Measurements from ENCODE around the gene UBE3A.

UBE3A gene

GRCh38 chr15:25366058-25366457 is 72.8 kb downstream of the UBE3A start:
- Mint-ChIP-seq H3K27ac (no peak overlapping the region), H3K27me3 (ENCODE audit: low read depth) (no peaks in the 10 kb centered on the region), H3K4me1 (no peaks in the 10 kb centered on the region), H3K9me3 (no peaks in the 10 kb centered on the region), H3K4me3 (no peak overlapping the region), H3K36me3 (ENCODE audit: low read depth) (peaks cover 54% of the 10 kb centered on the region)
- no peak for TF ChIP-seq CTCF (IDR thresholded peaks at IDR 0.05; ENCODE audit: unreplicated experiment in 3 of 3)

GRCh38 chr15:25362545-25362944 is 76.3 kb downstream of the UBE3A start:
- H3K27ac Mint-ChIP-seq, result no peak overlapping the region
- H3K9me3 Mint-ChIP-seq, result no peaks in the 10 kb centered on the region
- TF ChIP-seq CTCF (IDR thresholded peaks at IDR 0.05; ENCODE audit: unreplicated experiment in 3 of 3), result no peak
- H3K27me3 Mint-ChIP-seq (ENCODE audit: low read depth), result no peaks in the 10 kb centered on the region
- peaks cover 50% of the 10 kb centered on the region for H3K36me3 Mint-ChIP-seq (ENCODE audit: low read depth)
- H3K4me1 Mint-ChIP-seq, result no peaks in the 10 kb centered on the region
- H3K4me3 Mint-ChIP-seq, result no peak overlapping the region

- Mint-ChIP-seq H3K9me3 (peaks cover 29% of the 10 kb centered on the region), H3K27ac (no peak overlapping the region), H3K36me3 (ENCODE audit: low read depth) (peaks cover 79% of the 10 kb centered on the region), H3K4me3 (no peak overlapping the region), H3K4me1 (no peaks in the 10 kb centered on the region), H3K27me3 (ENCODE audit: low read depth) (no peaks in the 10 kb centered on the region)
- TF ChIP-seq CTCF (IDR thresholded peaks at IDR 0.05; ENCODE audit: unreplicated experiment in 3 of 3), result no peak
Observed at GRCh38 chr15:25347707-25348106, 91.1 kb downstream of the UBE3A start.

- no peak for TF ChIP-seq CTCF (IDR thresholded peaks at IDR 0.05; ENCODE audit: unreplicated experiment in 3 of 3)
- no peak overlapping the region for H3K27ac Mint-ChIP-seq
- no peaks in the 10 kb centered on the region for H3K27me3 Mint-ChIP-seq (ENCODE audit: low read depth)
- H3K4me3 Mint-ChIP-seq, result no peak overlapping the region
- H3K36me3 Mint-ChIP-seq (ENCODE audit: low read depth), result peaks cover 83% of the 10 kb centered on the region
- peaks cover 29% of the 10 kb centered on the region for H3K9me3 Mint-ChIP-seq
- no peaks in the 10 kb centered on the region for H3K4me1 Mint-ChIP-seq
Observed at GRCh38 chr15:25346371-25346770, 92.5 kb downstream of the UBE3A start.

GRCh38 chr15:25345943-25346342 is 92.9 kb downstream of the UBE3A start:
- H3K9me3 Mint-ChIP-seq, result peaks cover 29% of the 10 kb centered on the region

More at GRCh38 chr15:25345943-25346342, 92.9 kb downstream of the UBE3A start:
- H3K4me1 Mint-ChIP-seq, result no peaks in the 10 kb centered on the region
- no peak for TF ChIP-seq CTCF (IDR thresholded peaks at IDR 0.05; ENCODE audit: unreplicated experiment in 3 of 3)
- H3K36me3 Mint-ChIP-seq (ENCODE audit: low read depth), result peaks cover 80% of the 10 kb centered on the region
- no peak overlapping the region for H3K27ac Mint-ChIP-seq
- no peaks in the 10 kb centered on the region for H3K27me3 Mint-ChIP-seq (ENCODE audit: low read depth)
- H3K4me3 Mint-ChIP-seq, result no peak overlapping the region
